ENCODE data around the gene LZTS2.
"Not testable (repeated sequence)": the region's sequence is repeated elsewhere in the genome, so short reads cannot be mapped to it uniquely, and the experiment has no call there.

Gene LZTS2

DNA sequence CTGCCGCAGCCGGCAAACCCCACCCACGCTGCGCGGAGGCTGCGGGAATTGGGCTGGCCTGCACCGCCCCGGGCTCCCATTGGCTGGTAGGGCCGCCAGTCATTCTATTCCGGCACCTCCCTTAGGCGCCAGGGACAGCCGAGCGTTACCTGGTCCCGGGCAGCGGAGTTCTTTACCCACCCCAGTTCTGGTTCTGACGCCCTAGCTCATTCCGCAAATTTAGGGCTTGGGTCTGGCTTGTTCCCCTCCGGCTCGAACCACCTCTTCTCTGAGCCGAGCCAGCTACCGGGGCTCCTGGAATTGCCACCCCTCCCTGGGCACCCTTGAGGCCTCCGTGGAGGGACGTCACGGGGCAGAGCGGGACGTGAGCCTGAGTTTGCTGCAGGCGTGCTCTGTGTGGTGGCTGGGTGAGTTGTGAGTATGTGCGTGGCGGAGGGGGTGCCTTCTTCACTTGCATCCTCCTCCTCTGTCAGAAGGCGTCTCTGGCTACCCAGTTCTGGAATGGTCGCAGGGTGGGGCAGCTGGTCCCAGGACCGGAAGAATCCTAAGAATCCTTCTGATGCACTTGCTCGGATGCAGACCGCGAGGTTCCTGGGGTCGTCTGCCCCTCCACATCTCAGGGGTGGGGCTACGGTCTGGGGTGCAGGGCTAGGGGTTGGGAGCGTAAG lies 31.7 kb downstream of the LZTS2 start, which contains the start of the genes PDZD7 and SFXN3:
Gene PDZD7 (minus strand): TSS at position 2 of the 668 bp plus-strand sequence. CDS start 910 bp downstream, outside the sequence.
Gene SFXN3 (plus strand): TSS at position 107 of the 668 bp plus-strand sequence. CDS start 3,461 bp downstream, outside the sequence.
- TF ChIP-seq CTCF (IDR thresholded peaks at IDR 0.05; ENCODE audit: control insufficient read depth, insufficient read depth, low read depth, low read length, missing control alignments) = no peak
- peak within 1 kb of the TSS; percentile 79 for H3K4me3 ChIP-seq (ENCODE audit: control insufficient read depth, low read depth, low read length)
- no peak for DNase-seq (ENCODE audit: low read depth)

DNA sequence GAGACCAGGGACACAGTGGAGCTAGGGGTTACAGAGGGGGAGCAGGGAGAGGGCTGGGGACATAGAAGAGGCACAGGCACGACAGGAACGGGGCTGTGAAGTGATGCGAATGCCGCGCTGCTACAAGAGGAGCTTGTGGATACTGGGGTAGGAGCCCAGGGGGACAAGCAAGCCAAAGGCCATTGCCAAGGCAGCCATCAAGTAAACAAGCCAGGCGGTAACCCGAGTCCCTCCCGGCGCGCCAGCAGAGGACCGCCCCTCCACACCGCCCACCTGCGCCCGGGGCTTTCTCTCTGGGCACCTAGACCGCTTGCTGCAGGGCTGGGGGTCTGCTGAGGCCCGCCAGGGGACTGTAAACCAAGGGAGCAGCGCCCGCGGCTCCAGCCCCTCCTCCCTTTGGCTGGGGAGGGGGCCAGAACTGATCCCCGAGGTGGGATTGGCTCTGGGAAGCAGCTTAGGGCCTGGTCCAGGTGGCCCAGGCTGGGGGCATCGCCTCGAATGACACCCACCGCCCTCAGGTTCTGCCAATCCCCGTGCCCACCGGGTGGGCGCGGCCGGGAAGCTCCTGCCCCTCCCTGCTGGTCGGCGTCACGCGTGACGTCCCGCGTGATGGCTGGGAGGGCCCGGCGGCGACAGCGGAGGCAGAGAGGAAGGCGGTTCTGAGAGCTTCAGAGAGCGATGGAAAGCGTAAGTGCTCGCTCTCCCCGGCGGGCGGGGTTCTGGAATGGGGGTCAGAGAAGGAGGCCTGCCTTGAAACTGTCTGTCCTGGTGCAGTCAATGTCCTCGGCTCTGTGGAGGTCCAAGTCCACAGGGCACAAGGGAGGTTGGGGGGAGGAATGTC lies 32.4 kb downstream of the LZTS2 start:
- peak overlapping the region; percentile 79 for H3K4me3 ChIP-seq (ENCODE audit: control insufficient read depth, low read depth, low read length)
- no peak for DNase-seq (ENCODE audit: low read depth)
- no peak for TF ChIP-seq CTCF (IDR thresholded peaks at IDR 0.05; ENCODE audit: control insufficient read depth, insufficient read depth, low read depth, low read length, missing control alignments)

GRCh38 chr10:101032637-101033224 lies 33.1 kb downstream of the LZTS2 start:
- TF ChIP-seq CTCF (IDR thresholded peaks at IDR 0.05; ENCODE audit: control insufficient read depth, insufficient read depth, low read depth, low read length, missing control alignments) = no peak
- no peak for DNase-seq (ENCODE audit: low read depth)
- H3K4me3 ChIP-seq (ENCODE audit: control insufficient read depth, low read depth, low read length) = peak overlapping the region; percentile 79

DNA sequence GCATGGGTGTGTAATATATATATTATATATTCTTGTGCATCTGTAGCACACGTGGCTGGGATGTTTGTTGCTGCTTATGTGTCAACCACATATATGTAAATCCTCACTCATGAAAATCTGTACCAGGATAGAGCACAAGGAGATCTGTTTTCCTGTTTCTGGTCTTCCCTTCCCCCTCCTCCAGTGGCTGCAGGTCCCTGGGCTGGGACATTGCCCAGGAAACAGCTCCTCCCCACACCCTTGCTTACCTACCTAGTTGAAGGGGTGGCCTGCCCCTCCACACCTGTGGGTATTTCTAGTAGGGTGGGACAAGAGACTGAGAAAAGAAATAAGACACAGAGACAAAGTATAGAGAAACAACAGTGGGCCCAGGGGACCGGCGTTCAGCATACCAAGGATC lies 33.7 kb downstream of the LZTS2 start:
- H3K4me3 ChIP-seq (ENCODE audit: control insufficient read depth, low read depth, low read length) = peak overlapping the region; percentile 79

DNA sequence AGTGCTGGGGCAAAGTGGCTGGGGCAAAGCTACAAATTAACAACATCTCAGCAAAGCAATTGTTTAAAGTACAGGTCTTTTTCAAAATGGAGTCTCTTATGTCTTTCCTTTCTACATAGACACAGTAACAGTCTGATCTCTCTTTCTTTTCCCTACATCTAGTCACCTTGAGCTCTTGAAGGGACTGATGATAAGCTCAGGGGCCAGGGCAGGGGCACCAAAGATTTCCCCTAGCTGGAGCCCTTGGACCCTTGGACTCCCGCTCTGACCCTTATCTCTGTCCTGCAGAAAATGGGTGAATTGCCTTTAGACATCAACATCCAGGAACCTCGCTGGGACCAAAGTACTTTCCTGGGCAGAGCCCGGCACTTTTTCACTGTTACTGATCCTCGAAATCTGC lies 34.8 kb downstream of the LZTS2 start:
- H3K4me3 ChIP-seq (ENCODE audit: control insufficient read depth, low read depth, low read length); DNase-seq (ENCODE audit: low read depth): not testable (repeated sequence)

More for the DNA sequence above, 33.7 kb downstream of the LZTS2 start:
- no peak for TF ChIP-seq CTCF (IDR thresholded peaks at IDR 0.05; ENCODE audit: control insufficient read depth, insufficient read depth, low read depth, low read length, missing control alignments)
- no peak for DNase-seq (ENCODE audit: low read depth)

GRCh38 chr10:101035314-101035713 lies 35.7 kb downstream of the LZTS2 start:
- no peak for TF ChIP-seq CTCF (IDR thresholded peaks at IDR 0.05; ENCODE audit: control insufficient read depth, insufficient read depth, low read depth, low read length, missing control alignments)
- no peak overlapping the region for H3K4me3 ChIP-seq (ENCODE audit: control insufficient read depth, low read depth, low read length)
- no peak for DNase-seq (ENCODE audit: low read depth)

All from AG09309 (cell line).